HG03135 (cell line): ENCODE data around the gene CXCR2.
"Not testable (repeated sequence)": the region's sequence is repeated elsewhere in the genome, so short reads cannot be mapped to it uniquely, and the experiment has no call there.

ENCODE experiments used
- ATAC-seq: cut with Tn5 transposase; IDR thresholded peaks from one replicate; pipeline ENCODE4 v1.9.1; 2021; ENCODE audit warnings: mild to moderate bottlenecking, moderate library complexity; ENCODE audit not compliant: unreplicated experiment

Gene CXCR2

DNA sequence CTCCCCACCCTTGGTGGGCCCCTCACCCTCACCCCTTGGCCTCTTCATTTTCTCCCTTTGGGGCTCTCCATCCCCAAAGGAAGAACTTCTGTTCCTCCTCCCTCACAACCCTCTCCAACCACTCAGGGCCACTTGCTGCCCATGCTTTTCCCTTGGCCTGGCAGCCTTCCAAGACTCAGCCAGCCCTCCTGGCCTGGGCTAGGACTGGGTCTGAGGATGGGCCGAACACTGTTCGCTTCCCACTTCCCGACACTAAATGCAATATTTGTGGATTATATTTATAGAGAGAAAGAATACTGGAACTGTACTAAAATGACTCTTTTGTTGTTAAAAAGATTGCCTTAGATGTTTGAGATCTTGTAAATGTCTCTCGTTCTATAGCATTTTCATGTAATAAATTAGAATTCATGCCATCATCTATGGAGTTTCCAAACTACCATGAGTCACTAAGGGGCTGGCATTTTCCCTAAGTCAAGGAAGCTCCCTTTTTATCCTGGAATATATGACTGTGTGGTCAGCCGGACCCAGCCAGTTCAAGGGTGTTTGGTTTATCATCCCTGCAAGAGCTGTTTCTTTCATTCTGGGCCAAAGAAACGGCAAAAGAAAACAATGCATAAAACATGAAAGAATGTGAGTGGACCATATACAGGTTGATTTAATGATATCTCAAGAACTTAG lies 3.8 kb downstream of the CXCR2 start:
- ATAC-seq = no peak

- ATAC-seq = no peak
These were observed 4.5 kb downstream of the CXCR2 start for GRCh38 chr2:218130377-218130776.

- no peak for ATAC-seq
These were observed 5.0 kb downstream of the CXCR2 start for GRCh38 chr2:218130822-218131221.

GRCh38 chr2:218137514-218137913 lies 11.7 kb downstream of the CXCR2 start:
- no peak for ATAC-seq

- ATAC-seq = no peak
These were observed 12.2 kb downstream of the CXCR2 start for GRCh38 chr2:218138047-218138446.

GRCh38 chr2:218145124-218145523 lies 19.3 kb downstream of the CXCR2 start:
- ATAC-seq = no peak

- ATAC-seq = no peak
These were observed 20.2 kb downstream of the CXCR2 start for GRCh38 chr2:218146056-218146455.

DNA sequence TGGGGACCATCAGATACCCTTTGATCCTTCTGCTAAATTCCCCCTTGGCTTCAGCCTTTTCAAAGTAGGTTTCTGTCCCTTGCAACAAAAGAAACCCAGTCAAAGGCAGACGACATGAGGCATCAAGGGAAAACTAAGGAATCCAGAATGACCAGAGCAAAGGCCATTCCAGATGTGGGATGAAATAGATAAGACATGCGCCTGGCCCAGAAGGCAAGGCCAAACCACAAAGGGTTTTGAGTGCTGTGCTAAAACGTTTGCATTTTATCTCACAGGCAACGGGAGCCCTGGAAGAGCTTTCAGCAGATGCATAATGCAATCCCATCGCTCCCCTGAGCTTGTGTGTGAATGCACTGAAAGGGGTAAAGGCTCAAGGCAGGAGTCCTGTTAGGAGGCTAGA lies 23.3 kb downstream of the CXCR2 start:
- ATAC-seq = no peak

DNA sequence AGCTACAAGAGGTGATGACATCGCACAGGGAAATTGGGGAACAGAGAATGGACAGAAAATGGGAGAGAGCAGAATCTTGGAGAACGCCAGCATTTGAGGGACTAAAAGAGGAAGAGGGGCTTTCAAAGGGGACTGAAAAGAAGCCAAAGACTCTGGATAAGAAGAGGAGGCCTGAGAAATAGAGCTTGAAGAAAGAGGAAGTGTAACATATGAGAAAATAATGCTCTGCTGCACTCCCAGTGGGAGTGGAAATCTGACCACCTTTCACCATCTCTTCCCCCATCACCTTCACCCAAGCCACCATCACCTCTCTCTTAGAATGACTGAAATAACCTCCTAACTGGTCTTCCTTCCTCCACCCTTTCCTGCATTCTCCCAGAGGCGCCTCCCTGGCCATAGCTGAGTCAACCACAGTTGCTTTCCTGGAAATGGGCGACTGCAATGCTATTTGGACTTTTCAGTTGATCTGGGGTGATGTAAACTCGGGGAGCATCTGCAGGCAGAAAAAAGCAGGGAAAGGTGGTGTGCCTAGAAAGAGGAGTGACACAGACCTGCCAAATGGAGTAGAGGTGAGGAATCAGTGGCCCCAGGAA lies 24.1 kb downstream of the CXCR2 start:
- ATAC-seq = no peak

DNA sequence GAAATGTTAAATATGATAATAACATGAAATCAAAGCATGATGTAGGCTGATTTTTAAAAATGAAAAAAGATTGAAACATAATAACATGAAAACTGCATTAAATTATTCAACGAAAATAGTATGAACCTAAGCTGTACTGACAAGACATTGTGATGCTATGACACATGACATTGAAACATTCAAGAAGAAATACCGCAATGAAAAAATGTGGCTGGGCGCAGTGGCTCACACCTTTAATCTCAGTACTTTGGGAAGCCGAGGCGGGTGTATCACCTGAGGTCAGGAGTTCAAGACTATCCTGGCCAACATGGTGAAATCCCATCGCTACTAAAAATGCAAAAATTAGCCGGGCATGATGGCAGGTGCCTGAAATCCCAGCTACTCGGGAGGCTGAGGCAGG lies 26.3 kb downstream of the CXCR2 start:
- ATAC-seq = no peak

- no peak for ATAC-seq
These were observed 26.9 kb downstream of the CXCR2 start for GRCh38 chr2:218152777-218153176.

DNA sequence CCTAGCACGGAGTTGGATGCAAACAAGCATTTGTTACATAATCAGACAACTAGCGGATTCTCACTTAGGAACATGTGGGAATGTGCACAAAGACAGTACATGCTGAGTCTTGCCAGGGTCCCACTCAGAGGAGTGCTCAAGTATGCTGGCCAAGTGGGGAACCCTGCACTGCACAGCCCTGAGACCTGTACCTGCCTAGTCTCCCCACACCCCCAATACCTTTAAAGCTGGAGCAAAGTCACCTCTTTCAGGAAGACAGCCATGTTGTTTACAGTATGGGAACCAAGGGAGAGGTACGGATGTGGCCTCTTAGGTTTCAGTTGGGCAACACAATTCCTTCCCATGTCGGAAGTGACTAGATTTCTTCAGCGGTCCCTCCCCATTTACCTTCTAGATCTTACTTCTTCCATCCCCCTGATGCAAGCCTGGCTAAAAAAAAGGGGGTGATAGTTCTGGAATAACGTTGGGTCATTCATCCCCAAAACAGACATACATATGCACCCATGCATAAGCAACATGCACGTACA lies 30.2 kb downstream of the CXCR2 start:
- no peak for ATAC-seq

DNA sequence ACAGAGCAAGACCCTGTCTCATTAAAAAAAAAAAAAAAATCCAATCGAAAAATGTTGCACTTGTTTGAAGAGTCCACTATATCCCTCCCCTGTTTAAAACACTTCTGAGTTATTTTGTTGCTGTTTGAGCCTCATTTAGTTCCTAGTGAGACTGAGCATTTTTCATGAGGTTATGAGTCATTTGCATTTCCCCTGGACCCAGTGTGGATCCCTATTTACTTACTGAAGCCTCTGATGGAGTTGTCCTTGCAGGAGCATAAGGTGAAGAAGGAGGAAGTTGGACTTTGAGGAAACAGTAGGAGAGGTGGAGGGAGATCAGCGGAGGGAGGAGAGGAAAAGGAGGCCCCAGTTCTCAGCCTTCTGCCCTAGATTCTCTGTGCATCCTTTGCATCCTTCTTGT lies 35.8 kb downstream of the CXCR2 start:
- ATAC-seq = no peak

DNA sequence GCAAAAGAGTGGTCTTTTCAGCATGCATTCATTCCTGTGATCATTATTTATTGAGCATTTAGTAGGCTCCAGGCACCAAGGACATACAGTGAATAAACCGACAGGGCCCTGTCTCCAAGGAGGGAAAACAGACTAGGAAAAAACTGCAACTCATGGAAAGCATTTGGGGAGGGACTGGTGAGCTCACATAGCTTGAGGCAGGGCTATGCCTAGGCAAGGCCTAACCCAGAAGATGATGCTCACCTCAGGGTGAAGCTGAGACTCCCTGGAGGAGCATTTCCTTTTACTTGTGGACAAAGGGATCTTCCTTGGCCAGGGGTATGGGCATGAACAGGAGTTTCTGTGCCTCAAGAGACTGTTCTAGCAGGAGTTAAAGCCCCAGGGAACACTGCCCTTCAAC lies 37.0 kb downstream of the CXCR2 start:
- ATAC-seq = no peak

DNA sequence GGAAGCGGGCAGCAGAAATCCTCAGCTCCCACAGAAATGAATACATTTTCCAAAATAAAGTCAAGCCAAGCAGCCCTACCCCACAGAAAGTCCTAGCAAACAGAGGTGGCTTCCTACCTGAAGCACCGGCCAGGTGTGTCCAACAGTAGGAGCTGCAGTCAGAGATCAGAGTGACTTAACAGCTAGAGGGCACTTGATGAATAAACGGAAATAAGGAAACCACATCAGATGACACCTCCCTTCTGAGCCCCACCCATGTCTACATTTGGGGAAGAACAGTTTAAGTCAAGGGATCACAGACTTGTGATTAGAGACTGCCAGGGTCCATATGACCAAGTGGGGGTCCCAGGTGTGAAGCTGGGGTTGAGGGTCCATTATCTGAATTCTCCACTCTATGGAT lies 41.0 kb downstream of the CXCR2 start, which contains the start of gene CXCR1:
TSS of gene CXCR1 (minus strand) at position 172 of the 400 bp plus-strand sequence. CDS start 1,751 bp downstream, outside the sequence.
- no peak for ATAC-seq

DNA sequence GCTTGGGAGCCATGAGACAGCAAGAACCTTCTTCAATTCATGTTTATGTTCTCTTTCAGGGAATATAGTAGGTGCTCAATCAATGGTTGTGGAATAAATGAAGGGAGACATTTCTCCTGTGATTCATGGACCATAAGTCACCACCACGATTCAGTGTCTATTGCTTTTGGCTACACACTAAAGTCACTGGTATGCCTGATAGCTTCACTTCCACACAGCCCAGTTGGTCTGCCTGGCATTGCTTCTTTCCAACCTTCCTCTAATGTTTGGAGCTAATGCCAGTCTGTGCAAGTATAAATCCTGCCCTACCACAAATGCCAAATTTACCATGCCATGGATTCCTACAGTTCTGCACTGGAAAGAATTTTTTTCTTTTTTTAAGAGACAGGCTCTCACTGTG lies 42.2 kb downstream of the CXCR2 start:
- ATAC-seq = no peak

DNA sequence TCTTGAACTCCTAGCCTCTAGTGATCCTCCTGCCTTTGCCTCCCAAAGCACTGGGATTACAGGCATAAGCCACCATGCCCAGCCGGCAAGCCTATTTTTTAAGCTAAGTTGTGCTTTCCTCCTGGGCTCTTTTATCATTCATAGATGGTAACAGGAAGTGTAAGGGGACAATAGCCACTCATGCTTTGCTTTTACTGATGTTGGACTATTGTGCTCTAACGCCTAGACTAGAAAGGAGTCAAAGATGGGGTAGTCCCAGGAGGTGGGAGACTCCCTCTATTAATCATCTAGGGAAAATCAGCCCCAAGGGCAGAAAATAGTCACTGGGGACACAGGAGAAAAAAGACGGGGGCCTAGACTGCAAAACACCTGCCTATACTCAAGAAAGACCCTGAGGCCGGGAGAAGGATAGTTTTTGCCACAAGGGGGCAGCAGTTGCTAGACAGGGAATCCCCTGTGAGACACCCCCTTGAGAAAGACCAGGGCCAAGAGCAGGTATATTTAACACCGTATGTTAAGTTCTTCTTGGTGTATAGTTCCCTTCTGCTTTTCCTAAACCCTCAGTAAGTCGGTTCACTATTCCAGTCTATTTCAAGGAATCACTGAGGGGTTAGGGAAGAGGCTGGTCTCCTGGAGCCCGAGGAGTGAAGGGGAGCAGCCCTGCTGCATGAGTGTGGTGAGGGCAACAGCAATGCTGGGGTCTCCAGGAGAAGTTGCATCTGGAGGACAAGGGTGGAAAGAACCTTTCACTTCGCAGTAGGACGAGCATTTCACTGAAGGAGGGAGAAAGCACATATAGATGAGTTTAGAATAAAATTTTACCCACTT lies 43.0 kb downstream of the CXCR2 start:
- no peak for ATAC-seq

DNA sequence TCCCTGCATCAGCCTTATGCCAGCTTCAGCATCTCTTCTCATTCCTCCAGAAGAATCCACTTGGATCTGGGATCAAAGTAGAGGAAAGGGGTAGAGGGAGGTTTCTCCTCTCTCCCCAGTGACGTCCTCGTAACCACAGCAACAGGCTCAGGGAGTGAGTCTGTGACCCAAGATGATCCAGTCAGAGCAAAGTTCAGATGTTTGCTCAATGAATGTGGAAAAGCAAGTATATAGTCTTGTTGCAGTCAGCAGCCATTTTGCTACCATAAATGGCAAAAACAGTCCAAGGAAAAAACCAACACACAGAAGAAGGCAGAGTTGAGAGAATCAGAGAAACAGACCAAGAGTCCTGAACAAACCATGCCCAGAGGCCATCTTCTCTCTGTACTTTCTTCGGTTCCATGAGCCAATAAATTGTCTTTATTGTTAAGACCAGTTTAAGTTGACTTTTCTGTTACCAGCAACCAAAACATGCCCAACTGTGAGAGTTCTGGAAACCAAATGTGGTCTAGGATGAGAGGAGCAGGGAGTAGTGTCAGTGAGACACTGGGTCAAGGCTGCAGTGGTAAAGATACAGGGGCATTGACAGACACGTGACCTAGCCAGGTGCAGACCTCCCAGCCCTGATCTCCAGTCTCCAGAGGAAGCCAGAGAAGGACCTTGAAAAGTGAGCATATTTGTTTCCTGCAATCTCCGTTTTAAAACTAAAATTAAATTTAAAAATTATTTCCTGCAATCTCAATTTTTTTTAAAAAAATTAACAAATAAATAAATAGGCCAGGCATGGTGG lies 44.1 kb downstream of the CXCR2 start:
- no peak for ATAC-seq

GRCh38 chr2:218171744-218172143 lies 45.9 kb downstream of the CXCR2 start:
- ATAC-seq = not testable (repeated sequence)

DNA sequence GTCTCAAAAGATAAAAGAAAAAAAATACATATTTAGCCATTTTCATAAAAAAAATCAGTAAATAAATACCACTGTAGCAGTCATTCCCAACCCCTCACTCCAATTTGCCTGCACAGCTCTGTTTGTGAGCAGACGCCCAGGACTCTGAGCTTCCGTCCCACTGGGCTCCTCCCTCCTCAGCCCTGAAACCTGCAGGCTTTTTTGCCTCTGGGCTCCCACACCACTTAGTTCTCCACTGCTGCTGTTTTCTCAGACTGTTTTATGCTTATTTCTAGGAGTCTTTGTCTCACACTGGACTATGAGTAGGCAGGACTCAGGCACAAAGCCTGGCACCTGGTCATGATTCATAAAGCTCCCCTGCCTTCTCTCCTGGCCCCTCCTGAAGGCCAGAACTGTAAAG lies 47.0 kb downstream of the CXCR2 start:
- ATAC-seq = no peak

DNA sequence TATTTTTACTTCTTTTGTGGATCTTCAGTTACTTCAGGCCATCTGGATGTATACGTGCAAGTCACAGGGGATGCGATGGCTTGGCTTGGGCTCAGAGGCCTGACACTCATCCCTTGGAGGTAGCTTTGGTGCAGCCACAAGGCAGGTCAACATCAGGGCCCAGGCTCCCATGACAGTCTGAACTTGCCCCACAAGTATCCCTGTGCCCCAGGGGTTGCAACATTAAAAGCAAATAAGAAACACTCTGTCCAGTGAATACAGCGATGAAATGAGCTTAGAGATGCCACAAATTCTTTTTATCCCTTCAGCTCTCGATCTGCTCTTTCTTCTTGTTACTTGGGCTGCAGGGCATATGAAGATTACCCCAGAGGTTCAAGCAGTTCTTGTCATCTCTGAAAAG lies 54.0 kb downstream of the CXCR2 start:
- ATAC-seq = no peak
